HFFc6 (cell line): ENCODE measurements around the gene RBM7. TPM values are rescaled to one million over a fixed set of nuclear protein-coding genes. Genes with fewer than 3 reads are reported as not detected.

Experiments used
- DNase-seq: peaks from one replicate; pipeline ENCODE4 v3.0.0-alpha.2; 2018
- H3K27ac Mint-ChIP-seq: 2 replicates; pipeline ENCODE4 v1.8.0; 2020; ENCODE audit warnings: mild to moderate bottlenecking, mixed read lengths
- H3K27me3 Mint-ChIP-seq: 2 replicates; pipeline ENCODE4 v1.8.0; 2021; ENCODE audit warnings: mild to moderate bottlenecking, moderate library complexity, mixed read lengths; ENCODE audit not compliant: insufficient read depth
- H3K36me3 Mint-ChIP-seq: 2 replicates; pipeline ENCODE4 v1.8.0; 2021; ENCODE audit warnings: low read depth, mixed read lengths
- H3K4me1 Mint-ChIP-seq: 2 replicates; pipeline ENCODE4 v1.8.0; 2020; ENCODE audit warnings: low read depth, mixed read lengths
- H3K4me3 Mint-ChIP-seq: 2 replicates; pipeline ENCODE4 v1.8.0; 2020; ENCODE audit warnings: mild to moderate bottlenecking, moderate library complexity, mixed read lengths
- H3K9me3 Mint-ChIP-seq: 2 replicates; pipeline ENCODE4 v1.8.0; 2020; ENCODE audit warnings: mild to moderate bottlenecking, mixed read lengths
- total RNA-seq, 6 experiments: library from RNA; stranded (reverse); fragmentation: NEBNext Ultra II Directional; extraction: Animal tissue kit (Norgen Biotek cat#: 25700); gene quantifications; 2 replicates in 1 of 6; 3 replicates in 5 of 6; pipeline ENCODE4 v1.2.3, GENCODE V29; 2021
- TF ChIP-seq, protein P1 (sequence below): fragments of 200-600 bp; sonication (generic); IDR thresholded peaks from 2 replicates; pipeline ENCODE4 v1.5.0; 2021; ENCODE audit warnings: antibody characterized with exemption, mild to moderate bottlenecking

Gene RBM7
- total RNA-seq, 6 experiments from 2014 or later = 35.9 to 42.3 (median 39.2) TPM

- H3K27me3 Mint-ChIP-seq = no peaks in the 10 kb centered on the region
- no peaks in the 10 kb centered on the region for H3K36me3 Mint-ChIP-seq
- TF ChIP-seq, protein P1, sequence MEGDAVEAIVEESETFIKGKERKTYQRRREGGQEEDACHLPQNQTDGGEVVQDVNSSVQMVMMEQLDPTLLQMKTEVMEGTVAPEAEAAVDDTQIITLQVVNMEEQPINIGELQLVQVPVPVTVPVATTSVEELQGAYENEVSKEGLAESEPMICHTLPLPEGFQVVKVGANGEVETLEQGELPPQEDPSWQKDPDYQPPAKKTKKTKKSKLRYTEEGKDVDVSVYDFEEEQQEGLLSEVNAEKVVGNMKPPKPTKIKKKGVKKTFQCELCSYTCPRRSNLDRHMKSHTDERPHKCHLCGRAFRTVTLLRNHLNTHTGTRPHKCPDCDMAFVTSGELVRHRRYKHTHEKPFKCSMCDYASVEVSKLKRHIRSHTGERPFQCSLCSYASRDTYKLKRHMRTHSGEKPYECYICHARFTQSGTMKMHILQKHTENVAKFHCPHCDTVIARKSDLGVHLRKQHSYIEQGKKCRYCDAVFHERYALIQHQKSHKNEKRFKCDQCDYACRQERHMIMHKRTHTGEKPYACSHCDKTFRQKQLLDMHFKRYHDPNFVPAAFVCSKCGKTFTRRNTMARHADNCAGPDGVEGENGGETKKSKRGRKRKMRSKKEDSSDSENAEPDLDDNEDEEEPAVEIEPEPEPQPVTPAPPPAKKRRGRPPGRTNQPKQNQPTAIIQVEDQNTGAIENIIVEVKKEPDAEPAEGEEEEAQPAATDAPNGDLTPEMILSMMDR = no peak
- H3K4me1 Mint-ChIP-seq = peaks cover 2% of the 10 kb centered on the region
- DNase-seq = no peak
- no peak overlapping the region for H3K4me3 Mint-ChIP-seq
- H3K9me3 Mint-ChIP-seq = no peaks in the 10 kb centered on the region
- H3K27ac Mint-ChIP-seq = no peak overlapping the region
These were observed 32.4 kb downstream of the RBM7 start for GRCh38 chr11:114432893-114433292.

DNA sequence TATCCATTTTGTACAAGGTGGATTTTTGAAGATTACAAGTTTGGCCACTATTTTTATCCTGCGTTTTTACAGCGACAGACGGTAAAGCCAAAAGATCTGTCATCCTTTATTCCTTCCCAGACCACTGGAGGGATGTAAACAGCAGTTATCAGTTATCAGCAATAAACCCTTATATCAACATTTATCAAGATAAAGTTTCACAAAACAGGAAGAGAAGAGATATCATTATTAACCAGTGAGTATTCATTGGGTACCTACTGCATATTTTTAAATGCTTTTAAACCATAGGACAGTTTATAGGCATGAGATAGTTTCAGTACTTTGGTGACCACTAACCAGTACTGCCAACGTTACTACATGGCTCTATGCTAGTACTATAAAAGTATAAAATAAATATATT is 32.9 kb downstream of the RBM7 start:
- Mint-ChIP-seq H3K4me1 (peaks cover 6% of the 10 kb centered on the region), H3K9me3 (no peaks in the 10 kb centered on the region), H3K27ac (no peak overlapping the region), H3K4me3 (no peak overlapping the region), H3K36me3 (no peaks in the 10 kb centered on the region), H3K27me3 (no peaks in the 10 kb centered on the region)
- DNase-seq = no peak
- TF ChIP-seq, protein P1 = no peak

GRCh38 chr11:114438303-114438702 is 37.8 kb downstream of the RBM7 start:
- no peak overlapping the region; the same call in 1 of the 2 replicates for H3K27ac Mint-ChIP-seq
- peaks cover 13% of the 10 kb centered on the region for H3K36me3 Mint-ChIP-seq
- H3K27me3 Mint-ChIP-seq = no peaks in the 10 kb centered on the region
- H3K4me1 Mint-ChIP-seq = peaks cover 35% of the 10 kb centered on the region
- DNase-seq = no peak
- H3K9me3 Mint-ChIP-seq = no peaks in the 10 kb centered on the region
- H3K4me3 Mint-ChIP-seq = peak overlapping the region; percentile 98; the same call in 1 of the 2 replicates
- TF ChIP-seq, protein P1 = no peak

GRCh38 chr11:114439229-114440120 is 39.0 kb downstream of the RBM7 start, which contains the start of gene REXO2:
TSS of gene REXO2 (plus strand) at chr11:114439467. CDS start at chr11:114439529, 62 bp downstream.
- Mint-ChIP-seq H3K9me3 (no peaks in the 10 kb centered on the region), H3K4me1 (peaks cover 46% of the 10 kb centered on the region), H3K27me3 (no peaks in the 10 kb centered on the region), H3K27ac (peak within 1 kb of the TSS; percentile 94), H3K4me3 (peak within 1 kb of the TSS; percentile 98), H3K36me3 (peaks cover 25% of the 10 kb centered on the region)
- DNase-seq = peak; percentile 90
- TF ChIP-seq, protein P1 = peak; percentile 55

- H3K27ac Mint-ChIP-seq = peak overlapping the region; percentile 94
- H3K9me3 Mint-ChIP-seq = no peaks in the 10 kb centered on the region
- DNase-seq = peak; percentile 56
- H3K27me3 Mint-ChIP-seq = no peaks in the 10 kb centered on the region
- peaks cover 52% of the 10 kb centered on the region for H3K4me1 Mint-ChIP-seq
- TF ChIP-seq, protein P1 = no peak
- peak overlapping the region; percentile 98 for H3K4me3 Mint-ChIP-seq
- peaks cover 31% of the 10 kb centered on the region for H3K36me3 Mint-ChIP-seq
These were observed 39.8 kb downstream of the RBM7 start for GRCh38 chr11:114440121-114440860.
